Activated T-helper 1 cell treated with anti-CD3 and anti-CD28 coated beads, Interleukin-2, amount 50 U/mL, for 16 hours (primary cell): ENCODE measurements around the gene BANP.
"Not testable (repeated sequence)": the region's sequence is repeated elsewhere in the genome, so short reads cannot be mapped to it uniquely, and the experiment has no call there.

Experiments
- DNase-seq, 2 donors: peaks; one replicate each; pipeline ENCODE4 v3.0.0-alpha.2; 2020; ENCODE audit warnings: low read depth in 1 of 2, low spot score in 1 of 2

The BANP gene

DNA sequence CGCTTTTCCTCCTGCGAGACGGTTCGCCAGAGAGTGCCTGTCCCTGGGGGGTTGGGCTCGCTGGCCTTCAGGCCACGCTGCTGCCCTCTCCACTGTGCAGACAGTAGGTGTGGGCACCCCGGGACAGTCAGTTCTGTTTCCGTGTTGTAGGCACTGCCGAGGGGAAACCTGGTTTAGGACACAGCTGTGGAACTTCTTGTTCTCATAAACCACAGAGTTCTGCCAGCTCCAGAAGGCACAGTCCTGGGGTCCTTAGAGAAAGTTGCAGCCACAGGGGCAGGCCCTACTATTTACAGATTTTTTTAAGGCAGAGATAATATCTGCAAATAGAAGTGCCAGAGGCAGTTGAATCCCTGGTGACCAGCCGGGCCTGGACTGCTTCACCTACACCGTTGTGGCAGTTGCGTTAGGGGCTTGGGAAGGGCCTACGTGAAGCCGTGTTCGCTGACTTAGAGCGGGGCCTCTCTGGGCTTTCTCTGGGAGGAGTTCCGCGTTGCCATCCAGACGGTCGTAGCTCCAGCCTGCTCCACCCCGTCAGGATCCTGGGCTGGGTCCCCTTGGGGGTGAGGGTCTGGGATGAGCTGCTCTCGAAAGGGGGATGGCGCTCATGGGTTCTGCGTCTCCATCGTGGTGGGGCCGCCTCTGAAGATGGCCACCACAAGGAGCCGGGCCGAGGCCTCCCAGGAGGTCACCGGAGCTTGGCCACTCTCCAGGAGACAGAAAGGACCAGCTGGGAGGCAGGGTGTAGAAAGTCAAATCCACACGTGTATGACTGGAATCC, 126.3 kb downstream of the BANP start:
- DNase-seq: no peak

DNA sequence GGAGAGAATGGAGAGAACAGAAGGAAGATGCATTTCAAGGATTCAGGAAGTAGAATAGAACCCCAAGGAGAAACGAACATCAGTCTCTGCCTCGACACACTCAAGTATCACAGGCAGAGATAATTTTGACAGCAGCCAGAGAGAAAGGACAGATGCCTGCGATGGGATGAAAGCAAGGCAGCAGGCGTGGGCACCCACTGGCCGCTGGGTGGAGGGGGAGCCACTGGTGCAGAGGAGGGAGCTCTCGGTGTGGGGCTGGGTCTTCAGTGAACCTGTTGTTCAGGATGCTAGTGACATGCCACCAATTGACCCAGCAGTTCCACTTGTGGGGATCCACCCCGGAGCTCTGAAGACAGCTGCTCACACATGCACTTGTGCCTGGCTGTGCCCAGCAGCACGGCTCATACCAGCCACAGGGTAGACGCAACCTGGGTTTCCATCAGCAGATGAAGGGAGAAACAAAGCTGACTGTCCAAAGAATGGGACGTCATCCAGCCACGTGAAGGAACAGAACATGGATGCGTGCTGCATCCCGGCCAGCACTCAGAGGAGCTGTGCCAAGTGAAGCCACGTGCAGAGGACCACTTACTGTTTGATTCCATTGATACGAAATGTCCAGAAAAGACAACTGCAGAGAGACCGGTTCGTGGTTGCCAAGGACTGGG, 127.0 kb downstream of the BANP start:
- DNase-seq: no peak

GRCh38 chr16:88083582-88083981, 132.3 kb downstream of the BANP start:
- DNase-seq: no peak

- DNase-seq: no peak
Measured at GRCh38 chr16:88084881-88085280, 133.6 kb downstream of the BANP start.

- DNase-seq: no peak
Measured at GRCh38 chr16:88086571-88087516, 135.6 kb downstream of the BANP start.

- no peak for DNase-seq
Measured at GRCh38 chr16:88087517-88087877, 136.3 kb downstream of the BANP start.

- DNase-seq: no peak
Measured at GRCh38 chr16:88088161-88088581, 136.9 kb downstream of the BANP start.

DNA sequence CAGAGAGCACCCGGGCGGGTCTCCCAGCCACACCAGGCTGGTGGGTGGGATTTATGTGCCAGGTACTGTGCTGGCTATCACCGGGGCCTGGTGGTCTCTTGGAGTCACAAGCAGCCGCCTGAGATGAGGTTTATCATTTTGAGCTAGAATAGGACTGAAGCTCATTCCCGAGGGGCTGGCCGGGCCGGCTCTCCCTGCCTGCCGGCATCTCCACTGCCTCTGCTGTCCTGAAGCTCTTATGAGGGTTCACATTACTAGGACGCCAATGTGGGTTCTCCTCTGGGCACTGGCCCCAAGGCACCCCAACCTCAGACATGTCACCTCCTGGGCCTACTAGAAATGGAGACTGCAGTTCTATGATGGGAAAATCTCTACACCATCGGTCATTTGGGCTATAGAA, 137.4 kb downstream of the BANP start:
- not testable (repeated sequence) for DNase-seq

DNA sequence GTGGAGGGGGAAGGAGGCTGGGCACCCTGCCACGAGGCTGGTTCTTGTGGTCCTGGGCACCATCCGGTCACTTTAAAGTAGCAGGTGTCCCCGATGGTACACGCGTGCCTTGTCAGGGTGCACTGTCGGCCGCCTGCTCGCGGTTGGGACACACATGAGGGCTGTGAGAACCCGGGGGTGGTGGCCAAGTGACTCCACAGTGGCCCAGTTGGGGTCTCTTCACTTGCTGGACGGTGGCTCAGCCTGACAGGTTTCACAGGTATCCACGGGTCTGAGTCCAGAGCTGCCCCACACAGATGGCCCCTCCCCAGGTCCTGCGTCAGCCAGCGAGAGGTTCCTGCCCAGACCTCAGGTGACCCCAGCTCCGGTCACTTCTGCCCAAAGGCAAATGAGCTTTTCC, 137.8 kb downstream of the BANP start:
- not testable (repeated sequence) for DNase-seq

DNA sequence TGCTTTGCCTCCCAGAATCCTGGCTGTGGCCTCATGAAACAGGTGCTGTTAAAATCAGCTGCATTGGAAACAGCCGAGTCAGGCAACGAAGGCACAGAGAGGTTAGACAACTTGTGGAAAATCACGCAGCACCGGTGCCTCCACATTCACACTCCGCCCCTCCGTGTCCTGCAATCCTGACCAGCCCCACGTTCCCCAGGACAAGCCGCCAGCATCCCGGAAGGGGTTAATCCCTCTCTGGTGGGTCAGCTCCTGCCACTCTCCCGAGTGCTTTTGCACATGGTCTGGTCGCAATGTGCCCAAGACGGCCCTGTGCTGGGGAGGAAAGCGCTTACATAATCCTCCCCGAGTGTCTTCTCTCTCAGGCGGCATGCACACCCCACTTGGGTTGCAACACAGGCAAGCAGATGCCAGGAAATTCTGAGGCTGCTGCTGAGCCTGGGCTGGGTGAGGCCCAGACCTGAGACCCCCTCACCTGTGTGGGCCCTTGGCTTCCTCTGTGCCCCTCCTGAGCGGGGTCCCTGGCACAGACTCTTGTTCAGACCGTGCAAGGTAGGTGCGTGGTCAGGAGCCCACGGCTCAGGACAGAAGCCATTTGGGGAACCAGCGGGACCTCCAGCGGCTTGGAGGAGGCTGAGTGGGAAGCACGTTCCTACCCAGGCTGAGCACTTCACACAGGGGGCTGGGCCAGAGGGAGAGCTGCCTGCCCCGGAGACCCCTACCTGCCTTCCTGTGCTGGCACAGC, 138.6 kb downstream of the BANP start:
- not testable (repeated sequence) for DNase-seq

GRCh38 chr16:88090377-88091175, 139.3 kb downstream of the BANP start:
- not testable (repeated sequence) for DNase-seq

DNA sequence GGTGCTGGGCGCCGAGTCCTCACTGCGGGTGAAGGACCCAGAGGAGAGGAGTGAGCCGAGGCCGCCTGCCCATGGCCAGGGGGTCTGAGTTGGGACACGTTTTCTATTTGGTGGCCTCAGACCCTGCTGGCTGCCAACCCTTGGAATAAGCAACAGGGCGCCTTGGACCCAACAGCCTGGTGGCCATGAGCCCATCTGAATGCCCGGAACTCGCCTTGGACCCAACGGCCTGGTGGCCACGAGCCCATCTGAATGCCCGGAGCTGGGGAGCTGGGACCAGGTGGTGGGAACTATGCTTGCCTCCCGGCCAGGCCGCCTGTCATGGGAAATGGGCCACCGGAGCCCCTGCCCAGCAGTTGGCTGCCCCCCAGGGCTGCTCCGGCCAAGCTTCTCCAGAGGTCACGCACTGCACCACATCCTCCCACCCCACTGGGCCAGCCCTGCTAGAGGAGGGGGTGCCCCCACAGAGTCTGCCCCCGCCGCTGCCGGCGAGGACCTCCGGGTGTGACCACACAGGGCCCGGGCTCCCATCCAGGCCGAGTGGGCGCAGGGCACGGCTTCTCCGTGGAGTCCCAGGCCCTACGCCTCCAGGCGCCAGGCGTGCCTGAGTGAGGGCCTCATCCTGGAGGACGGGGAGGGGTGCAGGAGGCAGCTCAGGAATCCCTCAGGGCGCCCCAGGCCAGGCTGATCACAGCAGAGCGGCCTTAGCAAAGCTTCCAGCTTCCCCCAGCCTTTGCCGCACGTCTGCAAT, 140.2 kb downstream of the BANP start:
- not testable (repeated sequence) for DNase-seq

- not testable (repeated sequence) for DNase-seq
Measured at GRCh38 chr16:88091972-88092302, 140.7 kb downstream of the BANP start.

GRCh38 chr16:88092791-88093555, 141.7 kb downstream of the BANP start:
- DNase-seq: not testable (repeated sequence)

- not testable (repeated sequence) for DNase-seq
Measured at GRCh38 chr16:88093556-88094252, 142.5 kb downstream of the BANP start.

GRCh38 chr16:88094253-88094575, 143.0 kb downstream of the BANP start:
- not testable (repeated sequence) for DNase-seq

DNA sequence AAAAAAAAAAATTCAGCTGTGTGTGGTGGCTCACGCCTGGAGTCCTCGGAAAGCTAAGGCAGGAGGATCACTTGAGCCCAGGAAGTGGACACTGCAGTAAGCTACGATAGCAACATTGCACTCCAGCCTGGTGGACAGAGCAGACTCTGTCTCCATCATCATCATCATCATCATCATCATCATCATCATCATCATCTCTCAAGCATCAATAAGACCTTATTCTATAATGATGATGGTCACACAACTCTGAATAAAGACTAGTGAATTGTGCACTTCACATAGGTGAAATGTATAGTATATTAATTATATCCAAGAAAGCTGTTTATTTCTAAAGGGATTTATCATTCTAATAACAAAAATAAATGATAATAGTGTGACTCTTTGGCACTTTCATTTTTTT, 143.7 kb downstream of the BANP start:
- not testable (repeated sequence) for DNase-seq

GRCh38 chr16:88096659-88097058, 145.4 kb downstream of the BANP start:
- DNase-seq: not testable (repeated sequence)
